GM12873 (cell line): ENCODE measurements around the gene TOR3A.

ENCODE experiments used
- CTCF ChIP-seq: IDR thresholded peaks from 2 replicates; pipeline ENCODE4 v1.5.1; 2012; ENCODE audit warnings: low read depth, mild to moderate bottlenecking, moderate library complexity, low read length, control low read depth; ENCODE audit not compliant: insufficient read depth; ENCODE audit errors: missing control alignments

The TOR3A gene

DNA sequence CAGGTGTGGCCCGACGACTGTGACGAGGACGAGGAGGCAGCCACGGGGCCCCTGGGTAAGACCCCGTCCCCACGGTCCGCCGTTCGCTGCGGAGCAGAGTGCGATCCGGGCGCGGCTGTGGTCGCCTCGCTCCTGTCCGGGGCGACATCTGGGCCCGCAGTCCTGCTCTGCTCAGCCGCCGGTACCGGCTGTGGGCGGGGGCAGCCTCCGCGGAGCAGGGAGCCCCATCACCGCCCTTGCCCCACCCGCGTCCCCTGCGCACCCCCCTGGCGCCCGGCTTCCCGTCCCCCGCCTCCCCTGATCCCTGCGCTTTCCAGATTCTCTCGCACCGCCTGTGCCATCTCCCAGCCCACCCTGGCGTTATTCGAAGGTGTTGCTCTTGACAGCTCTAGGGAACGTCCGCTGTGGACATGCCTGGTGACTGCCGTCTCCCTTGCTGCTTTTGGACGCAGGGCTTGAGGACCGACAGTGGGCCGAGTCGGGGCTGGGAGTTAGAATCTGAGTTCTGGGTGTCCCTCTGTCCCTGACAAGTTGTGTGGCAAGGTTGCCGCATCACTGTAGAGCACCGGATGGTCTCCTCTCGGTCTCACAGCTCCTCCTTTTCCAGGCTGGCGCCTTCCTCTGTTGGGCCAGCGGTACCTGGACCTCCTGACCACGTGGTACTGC lies 596 bp downstream of the TOR3A start:
- no peak for TF ChIP-seq CTCF

DNA sequence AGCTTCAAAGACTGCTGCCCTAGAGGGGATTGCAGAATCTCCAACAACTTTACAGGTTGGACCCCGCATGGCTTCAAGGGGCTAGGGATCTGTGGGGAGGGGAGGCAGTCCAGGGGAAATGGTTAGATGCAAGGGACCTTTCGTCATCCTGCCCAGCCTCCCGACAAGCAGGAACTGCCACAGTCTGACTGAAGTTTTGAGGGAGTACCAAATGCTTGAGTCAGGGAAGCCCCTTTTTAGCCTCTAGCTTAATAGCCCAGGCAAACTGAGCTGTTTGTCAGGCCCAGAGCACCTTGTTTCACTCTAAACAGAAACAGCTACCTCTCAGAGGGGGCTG lies 1.1 kb downstream of the TOR3A start:
- TF ChIP-seq CTCF, result no peak

DNA sequence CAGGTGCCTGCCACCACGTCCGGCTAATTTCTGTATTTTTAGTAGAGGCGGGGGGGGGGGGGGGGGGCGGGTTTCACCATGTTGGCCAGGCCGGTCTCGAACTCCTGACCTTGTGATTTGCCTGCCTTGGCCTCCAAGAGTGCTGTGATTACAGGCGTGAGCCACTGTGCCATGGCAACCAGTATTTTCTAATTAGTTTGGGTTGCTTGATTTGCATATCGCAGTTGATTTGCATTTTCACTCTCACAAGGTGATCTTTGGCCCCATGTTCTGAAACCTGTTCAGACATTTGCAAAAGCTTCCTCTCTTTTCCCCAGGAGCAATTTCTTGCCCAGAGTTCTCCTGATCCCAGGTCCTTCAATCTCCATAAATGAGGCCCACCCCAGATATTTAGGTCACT lies 1.7 kb downstream of the TOR3A start:
- no peak for TF ChIP-seq CTCF

DNA sequence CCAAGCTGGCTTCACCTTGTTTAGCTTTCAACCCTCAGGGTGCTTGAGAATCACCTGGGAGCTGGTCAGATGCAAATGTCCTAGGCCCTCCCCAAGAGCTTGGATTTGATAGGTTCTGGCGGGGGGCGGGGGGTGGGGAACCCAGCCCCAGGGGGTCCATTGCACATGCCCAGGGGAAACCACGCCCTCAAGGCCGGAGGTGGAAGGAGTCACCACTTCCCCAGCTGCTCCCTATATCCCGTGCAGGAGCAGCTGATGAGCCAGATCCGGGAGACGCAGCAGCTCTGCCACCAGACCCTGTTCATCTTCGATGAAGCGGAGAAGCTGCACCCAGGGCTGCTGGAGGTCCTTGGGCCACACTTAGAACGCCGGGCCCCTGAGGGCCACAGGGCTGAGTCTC lies 5.8 kb downstream of the TOR3A start:
- no peak for TF ChIP-seq CTCF

DNA sequence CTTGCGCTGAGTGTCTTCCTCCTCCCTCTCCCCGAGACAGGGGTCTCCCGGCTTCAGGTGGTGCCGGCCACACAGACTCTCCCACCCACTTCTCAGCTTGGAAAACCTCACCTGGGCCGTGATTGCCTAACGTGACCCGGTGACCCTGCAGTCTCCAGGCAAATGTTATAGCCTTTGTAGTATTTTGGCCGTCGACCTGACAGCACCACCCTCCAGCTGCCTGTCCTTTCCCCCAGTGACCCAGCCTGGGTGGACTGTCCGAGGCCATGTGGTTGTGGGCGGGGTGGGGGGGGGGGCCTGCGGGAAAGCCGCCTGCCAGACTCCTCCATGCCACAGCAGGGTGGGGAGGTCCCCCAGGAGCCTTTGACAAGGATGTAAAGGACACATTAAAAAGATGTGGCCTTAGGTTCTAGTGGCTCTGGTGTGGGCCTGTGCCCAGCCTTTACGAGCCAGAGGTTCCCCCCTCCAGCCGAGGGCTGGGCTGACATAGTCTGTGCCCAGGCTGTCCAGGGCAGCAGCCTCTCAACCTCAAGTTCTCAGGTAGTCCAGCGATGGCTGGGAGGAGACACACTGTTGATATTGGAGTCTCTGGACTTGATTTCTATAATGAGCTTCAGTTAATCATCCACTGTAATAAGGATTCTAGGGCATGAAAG lies 8.1 kb downstream of the TOR3A start:
- no peak for TF ChIP-seq CTCF

GRCh38 chr1:179090522-179090921 lies 8.7 kb downstream of the TOR3A start:
- no peak for TF ChIP-seq CTCF

GRCh38 chr1:179090923-179091322 lies 9.1 kb downstream of the TOR3A start:
- no peak for TF ChIP-seq CTCF
